ENCODE measurements around the gene KCNIP1. TPM values are rescaled to one million over a fixed set of nuclear protein-coding genes. Genes with fewer than 3 reads are reported as not detected.

Gene KCNIP1
- total and polyA plus RNA-seq, 4 donors, result 0.13 to 1.8 (median 0.72) TPM

- 84 to 94% methylated on average over 1 of the region's 1 CpG for WGBS, 2 donors
- Histone ChIP-seq H3K9me3 (ENCODE audit: control insufficient read depth in 4 of 4, insufficient read depth in 3 of 4, low read length in 3 of 4) (peaks cover 0 to 11% (median 0%) of the 10 kb centered on the region in 4 donors), H3K27ac (ENCODE audit: low read depth in 1 of 2, low read length in 1 of 2) (no peak overlapping the region), H3K27me3 (ENCODE audit: control insufficient read depth in 3 of 3, insufficient read depth in 3 of 3, low read length in 2 of 3) (peaks cover 0 to 15% (median 3%) of the 10 kb centered on the region in 3 donors), H3K9ac (ENCODE audit: insufficient read depth in 1 of 2, low read length in 2 of 2) (no peak overlapping the region), H3K36me3 (ENCODE audit: control insufficient read depth in 4 of 4, insufficient read depth in 4 of 4, low read length in 4 of 4) (no peaks in the 10 kb centered on the region), H3K4me3 (no peak overlapping the region), H3K4me1 (ENCODE audit: control insufficient read depth in 5 of 5, insufficient read depth in 5 of 5, low read length in 5 of 5) (peaks cover 0 to 8% (median 0%) of the 10 kb centered on the region in 5 donors)
- TF ChIP-seq, protein P1, sequence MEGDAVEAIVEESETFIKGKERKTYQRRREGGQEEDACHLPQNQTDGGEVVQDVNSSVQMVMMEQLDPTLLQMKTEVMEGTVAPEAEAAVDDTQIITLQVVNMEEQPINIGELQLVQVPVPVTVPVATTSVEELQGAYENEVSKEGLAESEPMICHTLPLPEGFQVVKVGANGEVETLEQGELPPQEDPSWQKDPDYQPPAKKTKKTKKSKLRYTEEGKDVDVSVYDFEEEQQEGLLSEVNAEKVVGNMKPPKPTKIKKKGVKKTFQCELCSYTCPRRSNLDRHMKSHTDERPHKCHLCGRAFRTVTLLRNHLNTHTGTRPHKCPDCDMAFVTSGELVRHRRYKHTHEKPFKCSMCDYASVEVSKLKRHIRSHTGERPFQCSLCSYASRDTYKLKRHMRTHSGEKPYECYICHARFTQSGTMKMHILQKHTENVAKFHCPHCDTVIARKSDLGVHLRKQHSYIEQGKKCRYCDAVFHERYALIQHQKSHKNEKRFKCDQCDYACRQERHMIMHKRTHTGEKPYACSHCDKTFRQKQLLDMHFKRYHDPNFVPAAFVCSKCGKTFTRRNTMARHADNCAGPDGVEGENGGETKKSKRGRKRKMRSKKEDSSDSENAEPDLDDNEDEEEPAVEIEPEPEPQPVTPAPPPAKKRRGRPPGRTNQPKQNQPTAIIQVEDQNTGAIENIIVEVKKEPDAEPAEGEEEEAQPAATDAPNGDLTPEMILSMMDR (IDR thresholded peaks at IDR 0.05; ENCODE audit: control extremely low read depth, extremely low read depth), result no peak
- no peak for ATAC-seq (ENCODE audit: insufficient read depth, low FRiP score)
- DNase-seq, result no peak
Measured at GRCh38 chr5:170501361-170501760, 2.5 kb upstream of the KCNIP1 start.

DNA sequence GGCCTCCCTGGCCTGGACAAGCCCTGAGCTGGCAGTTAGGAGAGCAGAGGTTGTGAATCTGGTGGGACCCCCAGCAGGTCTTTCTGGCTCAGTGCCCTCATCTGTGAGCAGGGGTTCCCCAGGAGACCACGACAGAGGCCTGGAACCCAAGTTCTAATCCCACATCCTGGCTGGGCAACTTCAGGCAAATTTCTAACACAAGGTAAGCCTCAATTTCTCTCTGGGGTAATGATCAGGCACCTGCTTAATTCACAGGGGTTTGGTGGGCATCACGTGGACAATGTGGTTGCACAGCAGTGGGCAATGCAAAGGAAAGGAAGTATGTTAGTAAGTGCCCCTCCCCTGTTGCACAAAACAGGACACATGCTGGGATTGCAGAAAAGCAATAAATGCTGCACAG is 1.9 kb upstream of the KCNIP1 start:
- TF ChIP-seq, protein P1 (IDR thresholded peaks at IDR 0.05; ENCODE audit: control extremely low read depth, extremely low read depth), result no peak
- Histone ChIP-seq H3K4me1 (ENCODE audit: control insufficient read depth in 5 of 5, insufficient read depth in 5 of 5, low read length in 5 of 5) (peaks cover 0 to 8% (median 0%) of the 10 kb centered on the region in 5 donors), H3K4me3 (no peak overlapping the region), H3K9me3 (ENCODE audit: control insufficient read depth in 4 of 4, insufficient read depth in 3 of 4, low read length in 3 of 4) (peaks cover 0 to 11% (median 0%) of the 10 kb centered on the region in 4 donors), H3K27me3 (ENCODE audit: control insufficient read depth in 3 of 3, insufficient read depth in 3 of 3, low read length in 2 of 3) (peaks cover 0 to 15% (median 3%) of the 10 kb centered on the region in 3 donors), H3K9ac (ENCODE audit: insufficient read depth in 1 of 2, low read length in 2 of 2) (no peak overlapping the region), H3K27ac (ENCODE audit: low read depth in 1 of 2, low read length in 1 of 2) (no peak overlapping the region), H3K36me3 (ENCODE audit: control insufficient read depth in 4 of 4, insufficient read depth in 4 of 4, low read length in 4 of 4) (no peaks in the 10 kb centered on the region)
- ATAC-seq (ENCODE audit: insufficient read depth, low FRiP score) (no peak), DNase-seq (no peak)
- WGBS, 2 donors, result 53 to 71% methylated on average over 2 of the region's 2 CpGs

DNA sequence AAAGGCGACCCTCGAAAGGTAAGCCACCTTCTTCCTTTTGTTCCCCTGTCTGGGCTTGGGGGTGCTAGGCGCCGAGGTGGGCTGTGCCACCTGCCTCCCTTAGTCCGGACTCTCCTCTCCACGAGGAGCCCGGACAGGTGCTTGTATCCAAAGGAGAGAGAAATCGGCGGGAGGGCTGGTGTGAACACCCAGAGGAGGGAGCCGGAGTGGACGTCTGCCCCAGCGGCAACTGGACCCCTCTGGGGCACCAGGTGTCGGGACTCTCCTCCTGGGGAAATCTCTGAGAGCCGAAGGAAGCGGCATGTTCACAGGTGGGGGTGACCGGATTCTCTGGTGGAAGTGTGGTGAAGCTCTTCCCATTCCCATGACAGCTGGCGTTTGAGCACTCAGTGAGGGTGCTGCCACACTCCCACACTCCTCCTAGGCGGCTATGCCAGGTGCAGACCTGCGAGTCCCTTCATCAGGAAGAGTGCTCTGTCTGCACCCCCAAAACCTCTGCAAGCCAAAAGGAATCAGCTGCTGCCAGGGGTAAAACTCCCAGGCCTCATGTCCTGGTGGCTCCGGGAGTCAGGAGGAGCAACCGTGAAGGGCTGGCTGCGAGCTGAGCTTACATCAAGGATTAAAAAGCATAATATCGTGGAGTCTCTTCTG is 921 bp downstream of the KCNIP1 start:
- Histone ChIP-seq H3K27me3 (ENCODE audit: control insufficient read depth in 3 of 3, insufficient read depth in 3 of 3, low read length in 2 of 3) (peaks cover 0 to 15% (median 3%) of the 10 kb centered on the region in 3 donors), H3K4me3 (no peak overlapping the region), H3K9ac (ENCODE audit: insufficient read depth in 1 of 2, low read length in 2 of 2) (no peak overlapping the region), H3K36me3 (ENCODE audit: control insufficient read depth in 4 of 4, insufficient read depth in 4 of 4, low read length in 4 of 4) (no peaks in the 10 kb centered on the region), H3K27ac (ENCODE audit: low read depth in 1 of 2, low read length in 1 of 2) (no peak overlapping the region), H3K4me1 (ENCODE audit: control insufficient read depth in 5 of 5, insufficient read depth in 5 of 5, low read length in 5 of 5) (peaks cover 0 to 3% (median 0%) of the 10 kb centered on the region in 5 donors), H3K9me3 (ENCODE audit: control insufficient read depth in 4 of 4, insufficient read depth in 3 of 4, low read length in 3 of 4) (peaks cover 0 to 12% (median 0%) of the 10 kb centered on the region in 4 donors)
- ATAC-seq (ENCODE audit: insufficient read depth, low FRiP score), result no peak
- no peak for DNase-seq
- TF ChIP-seq, protein P1 (IDR thresholded peaks at IDR 0.05; ENCODE audit: control extremely low read depth, extremely low read depth), result no peak
- WGBS, 2 donors, result 77 to 86% methylated on average over 23 of the region's 23 CpGs

All from lung (tissue), 12 donors.